Panc1 (cell line): ENCODE measurements around the gene APOF.

Experiments used
- CTCF ChIP-seq: fragments of 450-650 bp; IDR thresholded peaks from 2 replicates; pipeline ENCODE4 v1.5.1; 2017; ENCODE audit warnings: mild to moderate bottlenecking
- SIN3A ChIP-seq: IDR thresholded peaks from 2 replicates; pipeline ENCODE4 v1.6.1; 2012; ENCODE audit warnings: low read depth, mild to moderate bottlenecking, low read length, moderate library complexity, borderline replicate concordance; ENCODE audit not compliant: insufficient read depth

- TF ChIP-seq CTCF (no peak), SIN3A (no peak)
These were observed 21.0 kb downstream of the APOF start for GRCh38 chr12:56341616-56342015.
